HG02884 (cell line): ENCODE measurements around the gene ZNF438.

Source experiments
- ATAC-seq: cut with Tn5 transposase; IDR thresholded peaks from one replicate; pipeline ENCODE4 v1.9.1; 2021; ENCODE audit warnings: mild to moderate bottlenecking, moderate library complexity; ENCODE audit not compliant: unreplicated experiment

ZNF438 gene

GRCh38 chr10:30830315-30831230, 201.1 kb downstream of the ZNF438 start:
- ATAC-seq: no peak

- ATAC-seq: no peak
Measured at GRCh38 chr10:30829901-30830300, 201.8 kb downstream of the ZNF438 start.

GRCh38 chr10:30828680-30829079, 203.0 kb downstream of the ZNF438 start:
- ATAC-seq: no peak

- ATAC-seq: no peak
Measured at GRCh38 chr10:30828164-30828563, 203.5 kb downstream of the ZNF438 start.

DNA sequence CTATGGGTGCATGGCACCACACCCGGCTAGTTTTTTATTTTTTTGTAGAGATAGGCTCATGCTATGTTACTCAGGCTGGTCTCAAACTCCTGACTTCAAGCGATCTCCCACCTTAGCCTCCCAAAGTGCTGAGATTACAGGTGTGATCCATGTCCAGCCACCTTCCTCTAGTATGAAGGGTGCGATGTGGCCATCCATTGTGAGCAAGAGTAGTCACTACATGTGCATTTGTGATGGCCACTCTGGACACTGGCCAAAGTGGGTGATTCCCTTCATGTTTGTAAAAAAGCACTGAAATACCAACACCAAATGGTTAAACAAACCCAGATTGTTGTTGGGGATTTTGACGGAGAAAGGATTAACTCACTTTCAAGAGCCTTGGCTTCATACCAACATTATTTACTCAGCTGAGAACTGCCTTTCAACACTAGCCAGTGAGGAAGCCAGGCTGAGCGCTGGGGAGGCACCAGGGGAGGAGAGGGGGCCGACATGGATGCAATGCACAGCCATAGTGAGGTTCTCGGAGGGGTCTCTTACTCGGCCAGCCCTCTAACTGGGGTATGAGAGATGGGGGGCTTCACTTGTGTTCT, 204.0 kb downstream of the ZNF438 start:
- no peak for ATAC-seq

GRCh38 chr10:30826679-30827078, 205.0 kb downstream of the ZNF438 start:
- ATAC-seq: no peak

DNA sequence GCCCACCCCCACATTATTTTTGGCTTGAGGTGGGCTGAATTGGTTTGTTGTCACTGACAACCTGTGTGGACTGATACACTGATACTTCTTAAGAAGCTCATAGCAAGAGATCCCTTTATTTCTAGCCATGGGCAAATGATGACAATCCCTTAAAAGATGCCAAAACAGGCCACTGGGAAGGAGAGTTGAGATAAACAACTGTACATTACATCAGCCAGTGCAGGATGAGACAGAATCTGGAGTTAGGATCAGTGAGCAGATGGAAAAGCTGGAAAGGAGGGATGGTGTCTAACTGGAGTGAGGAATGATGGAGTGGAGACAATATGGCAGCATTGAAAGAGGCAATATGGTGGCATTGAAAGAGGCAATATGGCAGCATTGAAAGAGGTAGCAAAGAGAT, 206.2 kb downstream of the ZNF438 start:
- no peak for ATAC-seq

DNA sequence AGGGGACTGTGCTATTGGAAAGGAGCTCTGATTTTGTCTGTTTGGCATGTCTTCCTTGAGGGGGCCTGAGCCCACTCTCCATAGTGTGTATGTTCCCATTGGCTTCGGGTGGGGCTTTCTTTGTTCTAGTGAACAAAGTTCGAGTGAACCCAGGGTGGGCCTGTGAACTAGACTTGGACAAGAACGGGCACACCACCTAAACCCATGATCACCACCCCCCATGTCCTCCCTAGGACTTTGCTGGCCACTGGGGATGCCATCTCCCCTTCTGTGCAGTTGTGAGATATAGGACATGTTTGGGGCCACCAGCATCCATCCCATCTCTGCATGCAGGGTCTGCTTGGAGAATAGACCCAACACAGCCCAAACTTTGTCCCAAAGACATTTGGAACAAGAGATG, 206.6 kb downstream of the ZNF438 start:
- no peak for ATAC-seq

DNA sequence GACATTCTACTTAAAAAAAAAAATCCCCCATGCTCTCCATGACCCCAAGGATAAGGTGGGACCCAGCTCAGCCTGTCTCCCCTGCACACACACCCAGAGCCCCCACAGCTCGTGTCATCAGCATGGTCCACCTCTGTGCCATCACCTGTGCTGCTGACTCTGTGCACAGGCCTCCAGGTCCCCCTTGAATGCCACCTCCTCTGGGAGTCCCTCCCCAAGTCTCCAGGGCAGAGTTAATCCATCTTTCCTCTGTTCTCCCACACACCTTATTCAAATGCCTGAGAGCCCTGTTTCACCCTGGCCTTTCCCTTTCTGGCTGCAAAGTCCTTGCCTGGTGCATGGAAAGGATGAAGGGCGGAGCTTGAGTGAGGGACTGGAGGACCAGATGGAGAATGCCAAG, 208.0 kb downstream of the ZNF438 start:
- ATAC-seq: no peak

GRCh38 chr10:30822693-30823465, 208.8 kb downstream of the ZNF438 start:
- no peak for ATAC-seq

- ATAC-seq: no peak
Measured at GRCh38 chr10:30821994-30822692, 209.5 kb downstream of the ZNF438 start.

DNA sequence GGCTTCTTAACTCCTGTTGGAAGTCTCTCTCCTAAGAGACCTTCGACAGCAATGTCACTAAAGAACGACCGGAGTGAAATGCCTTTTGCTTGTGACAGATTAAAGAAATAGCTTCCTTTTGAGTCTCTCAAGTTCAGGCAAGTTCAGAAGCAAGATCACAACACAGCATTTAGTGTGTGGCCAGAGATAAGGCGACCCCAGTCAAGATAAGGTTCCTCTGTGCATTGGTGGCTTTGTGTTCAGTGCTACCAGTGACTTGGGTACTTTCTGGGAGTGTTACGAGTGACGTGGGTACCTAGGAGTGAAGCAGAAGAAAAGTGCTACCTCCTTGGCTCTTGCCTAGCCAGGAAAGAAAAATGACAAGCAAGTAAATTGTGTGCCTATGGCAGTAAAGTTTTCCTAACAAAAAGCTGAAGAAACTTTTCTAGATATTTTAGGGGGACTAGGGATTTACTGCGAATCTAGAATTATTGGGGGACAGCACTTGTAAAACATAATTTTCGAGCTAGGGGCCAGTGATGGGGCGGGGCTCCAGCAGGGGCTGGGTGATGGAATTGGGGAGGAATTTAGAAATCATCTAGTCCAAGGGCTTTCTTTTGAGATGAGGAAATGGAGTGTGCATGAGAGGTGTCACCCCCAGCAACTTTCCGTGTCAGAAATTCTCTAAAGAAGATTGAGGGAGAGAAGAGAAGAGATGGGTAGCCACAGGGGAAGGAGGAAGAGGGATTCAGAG, 210.2 kb downstream of the ZNF438 start:
- no peak for ATAC-seq

DNA sequence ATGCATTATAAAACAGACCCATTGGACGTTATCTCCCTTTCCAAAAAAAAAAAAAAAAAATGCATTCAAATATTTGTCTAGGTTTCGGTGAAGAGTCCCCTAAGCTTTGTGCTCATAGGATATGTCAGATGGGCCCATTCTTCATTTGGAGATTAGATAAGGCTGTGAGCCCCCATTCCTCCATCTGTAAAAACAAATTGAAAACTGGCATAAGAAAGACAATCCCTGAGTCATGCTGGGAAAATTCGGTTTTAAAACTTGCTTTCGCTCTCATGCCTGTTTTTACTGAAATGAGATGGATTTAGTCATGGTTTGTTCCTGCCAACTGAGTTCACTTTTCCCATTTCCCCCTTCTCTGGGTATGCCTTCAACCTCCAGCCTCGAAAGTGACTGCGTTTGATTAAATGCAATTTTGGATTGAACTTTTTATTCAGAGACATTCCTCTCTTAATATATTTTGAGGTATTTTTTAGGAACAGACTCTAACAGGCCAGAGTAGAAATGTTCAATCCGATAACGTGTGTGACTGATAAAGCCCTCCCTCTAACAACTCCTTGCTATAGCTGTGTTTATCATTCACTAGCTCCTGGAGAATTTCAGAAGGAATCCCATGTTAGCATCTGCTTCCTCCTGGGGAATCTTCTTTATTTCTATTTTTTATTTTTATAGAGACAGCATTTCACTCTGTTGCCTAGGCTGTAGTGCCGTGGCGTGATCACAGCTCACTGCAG, 211.2 kb downstream of the ZNF438 start:
- ATAC-seq: no peak

DNA sequence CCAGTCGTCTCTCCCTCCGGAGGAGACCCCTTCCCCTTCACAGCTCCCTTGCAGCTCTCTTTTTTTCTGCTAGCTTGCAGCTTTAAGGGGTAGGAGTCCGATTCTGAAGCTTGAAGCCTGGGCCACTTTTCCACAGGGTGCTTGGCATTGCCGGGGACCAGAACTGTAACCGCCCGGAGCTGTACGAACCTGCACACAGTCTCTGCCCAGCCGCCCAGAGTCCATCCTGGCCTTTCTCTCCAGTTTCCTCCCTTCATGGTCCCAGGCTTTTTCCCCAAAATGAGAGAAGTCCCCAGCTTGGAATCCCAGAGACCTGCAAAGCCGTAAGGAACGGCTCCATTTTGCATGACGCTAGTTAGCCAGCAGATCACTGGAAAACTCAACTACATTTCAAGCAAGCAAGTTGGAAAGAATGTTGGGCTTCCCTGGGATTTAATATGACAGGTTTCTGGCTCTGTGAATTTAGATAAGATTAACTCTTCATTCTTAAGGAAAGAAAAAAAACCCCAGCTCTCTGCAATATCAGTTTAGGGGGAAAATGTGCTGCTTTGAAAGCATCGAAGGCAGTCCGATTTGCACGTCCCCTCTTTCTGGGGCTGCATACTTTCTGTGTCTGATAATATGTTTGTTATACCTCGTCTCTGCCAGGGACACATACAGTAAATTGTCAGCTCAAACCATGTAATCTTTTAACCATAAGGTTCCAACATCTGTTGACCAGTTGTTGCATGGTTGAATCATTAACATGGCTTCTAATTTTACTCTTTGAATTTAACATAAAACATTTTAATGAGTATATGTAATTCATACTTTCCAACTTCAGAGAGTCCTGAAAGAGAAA, 212.1 kb downstream of the ZNF438 start:
- ATAC-seq: no peak

GRCh38 chr10:30818854-30819253, 212.8 kb downstream of the ZNF438 start:
- ATAC-seq: no peak

GRCh38 chr10:30818010-30818660, 213.5 kb downstream of the ZNF438 start:
- ATAC-seq: no peak

DNA sequence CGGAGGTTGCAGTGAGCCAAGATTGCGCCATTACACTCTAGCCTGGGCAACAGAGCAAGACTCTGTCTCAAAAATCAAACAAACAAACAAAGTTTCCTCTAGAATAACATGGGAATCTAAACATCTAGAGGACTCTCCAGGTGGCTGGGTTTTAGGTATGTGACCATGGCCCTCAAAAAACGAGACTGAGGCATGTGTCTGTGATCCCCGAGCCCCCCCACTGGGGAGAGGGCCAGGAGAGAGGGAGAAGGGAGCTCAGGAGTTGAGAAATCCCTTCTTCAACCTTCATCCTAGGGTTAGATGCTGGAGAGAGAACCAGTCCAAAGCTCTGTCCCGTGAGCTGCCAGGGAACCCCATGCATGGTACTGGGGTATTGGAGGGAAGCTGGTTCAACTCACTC, 214.1 kb downstream of the ZNF438 start:
- no peak for ATAC-seq

- no peak for ATAC-seq
Measured at GRCh38 chr10:30816820-30817171, 214.9 kb downstream of the ZNF438 start.
